HepG2 (cell line): ENCODE measurements around the gene PRKRIP1. TPM values are rescaled to one million over a fixed set of nuclear protein-coding genes. Genes with fewer than 3 reads are reported as not detected.

Source experiments
- ATAC-seq: fragments of 200-7000 bp; cut with Tn5 transposase; 3 replicates; pipeline ENCODE4 v1.9.1; 2020; ENCODE audit warnings: mild to moderate bottlenecking, moderate library complexity
- BruUV-seq: library from RNA; stranded (reverse); fragments of 400-500 nt; replicated peaks from 2 replicates; lab custom pipeline; 2021; lab: Mats Ljungman, UMichigan
- CTCF ChIA-PET: fragments of 300-600 bp; formaldehyde crosslinking; extraction: SDS; loops from one replicate; lab custom pipeline; 2021; ENCODE audit warnings: low total read pairs, inconsistent platforms, low intra/inter-chr PET ratio; lab: Yijun Ruan, JAX
- POLR2A ChIA-PET: fragments of 350-600 bp; sonication (Branson Sonifier 250); formaldehyde crosslinking; loops from one replicate; lab custom pipeline; 2020; ENCODE audit warnings: antibody characterized with exemption, inconsistent platforms; lab: Yijun Ruan, JAX
- DNase-seq: peaks from one replicate; pipeline ENCODE4 v3.0.0-alpha.2; 2015; ENCODE audit warnings: low spot score
- FAIRE-seq: peaks from 3 replicates; lab custom pipeline; 2011; peaks lifted over from hg19 to GRCh38; lab: Jason Lieb, UNC
- H2AFZ ChIP-seq: one replicate; pipeline ENCODE4 v1.6.1; 2011; ENCODE audit warnings: low read length, inconsistent platforms
- H3K27ac ChIP-seq: fragments of 300-600 bp; 3 replicates; pipeline ENCODE4 v1.8.0; 2011; ENCODE audit warnings: mixed run types, mild to moderate bottlenecking, mixed read lengths, low read length, inconsistent platforms; ENCODE audit not compliant: insufficient read depth; ENCODE audit errors: extremely low read length
- H3K27me3 ChIP-seq, 2 experiments: fragments of 200-600 bp in 1 of 2; 2 replicates in 1 of 2; 3 replicates in 1 of 2; pipeline versions ENCODE4 v1.6.0 to v1.8.0; 2011; ENCODE audit warnings: low read length in 2 of 2, mild to moderate bottlenecking in 2 of 2, moderate library complexity in 2 of 2, inconsistent platforms in 1 of 2; ENCODE audit not compliant: insufficient read depth in 2 of 2, control insufficient read depth in 1 of 2
- H3K36me3 ChIP-seq, 2 experiments: fragments of 200-600 bp in 1 of 2; replicated peaks in 1 of 2; 2 replicates in 1 of 2; 3 replicates in 1 of 2; pipeline versions ENCODE4 v1.5.1 to v1.8.0; 2011; ENCODE audit warnings: low read length in 2 of 2, inconsistent platforms in 1 of 2; ENCODE audit not compliant: insufficient read depth in 2 of 2, control insufficient read depth in 1 of 2
- H3K4me1 ChIP-seq: 2 replicates; pipeline ENCODE4 v1.5.1; 2012; ENCODE audit warnings: low read length, inconsistent platforms; ENCODE audit not compliant: insufficient read depth
- H3K4me2 ChIP-seq: 2 replicates; pipeline ENCODE4 v1.6.0; 2011; ENCODE audit warnings: low read depth, low read length, inconsistent platforms
- H3K4me3 ChIP-seq, 3 experiments: fragments of 200-600 bp in 1 of 3; sonication (generic), shearing (Covaris generic) in 1 of 3; replicated peaks in 1 of 3; 2 replicates each; pipeline ENCODE4 v1.5.1; 2011 to 2016; ENCODE audit warnings: low read length in 3 of 3, inconsistent platforms in 2 of 3, low read depth in 2 of 3, mild to moderate bottlenecking in 2 of 3, control low read depth in 1 of 3, mixed read lengths in 1 of 3; ENCODE audit not compliant: insufficient read depth in 1 of 3
- H3K79me2 ChIP-seq: one replicate; pipeline ENCODE4 v1.6.1; 2011; ENCODE audit warnings: low read length, inconsistent platforms; ENCODE audit not compliant: insufficient read depth
- H3K9ac ChIP-seq: 2 replicates; pipeline ENCODE4 v1.6.0; 2011; ENCODE audit warnings: mild to moderate bottlenecking, low read depth, low read length, inconsistent platforms; ENCODE audit not compliant: insufficient read depth
- H3K9me3 ChIP-seq: 2 replicates; pipeline ENCODE4 v1.5.1; 2012; ENCODE audit warnings: mild to moderate bottlenecking, low read length
- H4K20me1 ChIP-seq: 2 replicates; pipeline ENCODE4 v1.6.0; 2011; ENCODE audit warnings: inconsistent platforms, mild to moderate bottlenecking, low read length, moderate library complexity; ENCODE audit not compliant: insufficient read depth
- AGO2 ChIP-seq: fragments of 200-400 bp; formaldehyde crosslinking; optimal IDR thresholded peaks from 2 replicates; pipeline ENCODE3; 2017; ENCODE audit warnings: mild to moderate bottlenecking, low read depth, low read length, moderate library complexity
- DRAP1 ChIP-seq: IDR thresholded peaks from 2 replicates; pipeline ENCODE4 v1.6.1; 2016; ENCODE audit warnings: missing genetic modification reagents, missing compliant biosample characterization
- HNRNPLL ChIP-seq: fragments of 200-400 bp; formaldehyde crosslinking; IDR thresholded peaks from 2 replicates; pipeline ENCODE4 v1.6.1; 2017; ENCODE audit warnings: mild to moderate bottlenecking, low read depth, low read length; ENCODE audit not compliant: poor library complexity, severe bottlenecking
- MLLT10 ChIP-seq: sonication (generic); formaldehyde crosslinking; IDR thresholded peaks from 2 replicates; pipeline ENCODE4 v1.4.0; 2020; ENCODE audit warnings: missing genetic modification reagents
- POLR2G ChIP-seq: fragments of 200-400 bp; formaldehyde crosslinking; IDR thresholded peaks from 2 replicates; pipeline ENCODE4 v1.6.1; 2018; ENCODE audit warnings: mild to moderate bottlenecking, low read depth, low read length, moderate library complexity
- PPARG ChIP-seq: conservative IDR thresholded peaks from 2 replicates; pipeline ENCODE4 v1.6.1; 2016; ENCODE audit warnings: missing biosample characterization, missing genetic modification reagents
- PRDM10 ChIP-seq: sonication (generic); formaldehyde crosslinking; IDR thresholded peaks from 2 replicates; pipeline ENCODE4 v1.4.0; 2020; ENCODE audit warnings: low read depth, missing genetic modification reagents
- RBM22 ChIP-seq: fragments of 200-400 bp; formaldehyde crosslinking; optimal IDR thresholded peaks from 2 replicates; pipeline ENCODE3; 2017; ENCODE audit warnings: mild to moderate bottlenecking, low read length, moderate library complexity
- REL ChIP-seq: sonication (generic); formaldehyde crosslinking; conservative IDR thresholded peaks from 2 replicates; pipeline ENCODE4 v1.8.0; 2022; ENCODE audit warnings: mild to moderate bottlenecking, missing genetic modification reagents, moderate library complexity
- RELA ChIP-seq: sonication (generic); formaldehyde crosslinking; IDR thresholded peaks from 2 replicates; pipeline ENCODE4 v1.4.0; 2020; ENCODE audit warnings: missing genetic modification reagents
- RFX1 ChIP-seq: fragments of 450-650 bp; IDR thresholded peaks from 2 replicates; pipeline ENCODE4 v1.6.1; 2017
- RNF2 ChIP-seq: fragments of 450-650 bp; conservative IDR thresholded peaks from 2 replicates; pipeline ENCODE4 v1.6.1; 2016; ENCODE audit warnings: low read depth
- SAFB2 ChIP-seq: sonication (generic); formaldehyde crosslinking; IDR thresholded peaks from 2 replicates; pipeline ENCODE4 v1.5.1; 2020; ENCODE audit warnings: missing genetic modification reagents, low read depth, mild to moderate bottlenecking, borderline replicate concordance
- SNAI1 ChIP-seq: sonication (generic); formaldehyde crosslinking; IDR thresholded peaks from 2 replicates; pipeline ENCODE4 v1.5.0; 2020; ENCODE audit warnings: mild to moderate bottlenecking, missing genetic modification reagents, borderline replicate concordance
- SNAPC2 ChIP-seq: sonication (generic); formaldehyde crosslinking; IDR thresholded peaks from 2 replicates; pipeline ENCODE4 v1.8.1; 2022; ENCODE audit warnings: mild to moderate bottlenecking, missing genetic modification reagents
- ZMAT5 ChIP-seq: sonication (generic); formaldehyde crosslinking; IDR thresholded peaks from 2 replicates; pipeline ENCODE4 v1.5.0; 2020; ENCODE audit warnings: mild to moderate bottlenecking, low read depth, missing genetic modification reagents, borderline replicate concordance
- ZNF136 ChIP-seq: sonication (generic); formaldehyde crosslinking; IDR thresholded peaks from 2 replicates; pipeline ENCODE4 v1.8.1; 2022; ENCODE audit warnings: low read depth, mild to moderate bottlenecking, moderate library complexity, missing genetic modification reagents
- ZNF143 ChIP-seq: sonication (generic); formaldehyde crosslinking; IDR thresholded peaks from 2 replicates; pipeline ENCODE4 v1.4.0; 2020; ENCODE audit warnings: missing genetic modification reagents
- ZNF451 ChIP-seq: sonication (generic); formaldehyde crosslinking; IDR thresholded peaks from 2 replicates; pipeline ENCODE4 v1.5.0; 2020; ENCODE audit warnings: mild to moderate bottlenecking, missing genetic modification reagents
- WGBS: methylation state at CpG from one replicate; pipeline ENCODE4 v1.1.6; 2017; ENCODE audit warnings: low lambda C conversion rate; 5-methylcytosine and 5-hydroxymethylcytosine counted together
- in situ Hi-C: cut with HindIII; loops from 2 replicates; pipeline ENCODE4 v1.10.0; 2017; ENCODE audit warnings: low pct_unique_long_range_greater_than_20kb; ENCODE audit not compliant: extremely low pct_ligation_motif_present
- intact Hi-C: fragments of 100-400 bp; cut with micrococcal nuclease; formaldehyde crosslinking; loops from one replicate; pipeline ENCODE4 v1.10.0; 2022; ENCODE audit not compliant: unreplicated experiment
- polyA plus RNA-seq, 8 experiments: library from polyadenylated mRNA; depleted of rRNA in 3 of 8; stranded (reverse) in 7 of 8; unstranded in 1 of 8; fragments of >200 nt; fragmentation: Illumina TruSeq in 4 of 8; extraction: Trizol in 4 of 8; gene quantifications; 2 replicates each; pipeline versions ENCODE4 v1.2.1 to v1.2.3, GENCODE V29; 2011 to 2016; ENCODE audit warnings: low read depth in 4 of 8, missing spikeins in 1 of 8, mixed read lengths in 1 of 8; ENCODE audit not compliant: insufficient read depth in 1 of 8
- total RNA-seq, 5 experiments: library from RNA; depleted of rRNA; stranded (reverse); fragments of >200 nt; fragmentation: Illumina TruSeq; extraction: Trizol; gene quantifications; 2 replicates each; pipeline ENCODE4 v1.2.3, GENCODE V29; 2016; ENCODE audit warnings: low read depth in 1 of 5
- TF ChIP-seq, protein P1 (sequence below): sonication (generic); formaldehyde crosslinking; IDR thresholded peaks from 2 replicates; pipeline ENCODE4 v1.5.0; 2020; ENCODE audit warnings: missing genetic modification reagents

PRKRIP1 gene
- total and polyA plus RNA-seq, 2 of the 13 experiments (the other 11 are each of a cell fraction or from before 2014, with no cell fraction given) = 13.2 to 16.8 TPM

DNA sequence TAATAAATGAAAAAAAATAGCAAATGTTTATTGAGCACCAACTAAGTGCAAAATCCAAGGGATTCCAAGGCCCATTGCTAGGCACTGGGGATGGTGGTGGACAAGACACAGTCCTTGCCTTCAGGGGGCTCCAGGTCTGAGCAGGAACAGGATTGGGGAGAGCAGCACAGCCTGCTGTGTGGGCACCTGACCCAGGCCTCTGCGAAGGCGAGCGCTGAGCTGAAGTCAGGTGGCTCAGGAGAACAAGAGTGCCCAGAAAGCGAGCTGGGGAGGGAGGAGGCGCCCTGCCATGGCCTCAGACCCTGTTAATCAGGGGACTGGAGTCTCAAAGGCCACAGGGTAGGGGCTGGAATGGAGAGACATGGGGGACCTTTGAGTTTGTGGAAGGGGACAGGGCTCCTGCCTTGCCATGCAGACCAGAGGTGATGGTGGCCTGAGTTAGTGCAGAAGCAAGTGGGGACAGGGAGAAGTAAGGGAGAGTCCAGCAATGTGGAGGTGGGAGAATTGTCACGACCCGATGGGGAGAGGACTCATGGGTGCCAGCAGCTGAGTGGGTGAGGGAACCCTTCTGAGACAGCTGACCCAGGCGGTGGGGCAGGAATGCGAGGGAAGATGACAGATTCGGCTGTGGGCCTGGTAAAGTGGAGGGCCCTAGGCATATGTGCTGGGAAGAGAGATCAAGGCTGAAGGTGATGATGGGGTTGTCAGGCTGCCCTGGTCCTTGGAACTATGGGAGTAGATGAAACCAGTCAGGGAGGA, 33.2 kb downstream of the PRKRIP1 start:
- DNase-seq = no peak
- CTCF ChIA-PET = no interaction called here
- Histone ChIP-seq H3K36me3 (peaks cover 12 to 30% of the 10 kb centered on the region in 2 experiments; a peak in 4 of 5 replicates), H3K9me3 (no peaks in the 10 kb centered on the region), H3K4me1 (peaks cover 26% of the 10 kb centered on the region), H3K79me2 (no peaks in the 10 kb centered on the region), H4K20me1 (no peaks in the 10 kb centered on the region), H3K27me3 (no peaks in the 10 kb centered on the region), H3K27ac (no peak overlapping the region), H3K4me2 (no peak overlapping the region), H2AFZ (no peak overlapping the region), H3K4me3 (no peak overlapping the region), H3K9ac (no peak overlapping the region)
- 91% methylated on average over 10 of the region's 10 CpGs for WGBS
- in situ Hi-C loops (no loop called here), intact Hi-C loops (no loop called here)
- POLR2A ChIA-PET = no interaction called here
- no peak for ATAC-seq
- BruUV-seq = no TSS peak
- no peak for FAIRE-seq
- TF ChIP-seq RBM22 (peak; percentile 77), SNAPC2 (CRISPR knock-in tag) (no peak), REL (no peak), ZNF143 (CRISPR knock-in tag) (no peak), ZNF451 (CRISPR knock-in tag) (no peak), PRDM10 (CRISPR knock-in tag) (no peak), RELA (no peak), DRAP1 (CRISPR knock-in tag) (no peak), SNAI1 (CRISPR knock-in tag) (no peak), AGO2 (peak; percentile 49), RNF2 (no peak), HNRNPLL (no peak), POLR2G (peak; percentile 47; the same call in 1 of the 2 replicates), MLLT10 (CRISPR knock-in tag) (no peak), ZNF136 (CRISPR knock-in tag) (no peak), RFX1 (no peak), SAFB2 (no peak), ZMAT5 (CRISPR knock-in tag) (no peak), PPARG (CRISPR knock-in tag) (no peak)
- TF ChIP-seq, protein P1, sequence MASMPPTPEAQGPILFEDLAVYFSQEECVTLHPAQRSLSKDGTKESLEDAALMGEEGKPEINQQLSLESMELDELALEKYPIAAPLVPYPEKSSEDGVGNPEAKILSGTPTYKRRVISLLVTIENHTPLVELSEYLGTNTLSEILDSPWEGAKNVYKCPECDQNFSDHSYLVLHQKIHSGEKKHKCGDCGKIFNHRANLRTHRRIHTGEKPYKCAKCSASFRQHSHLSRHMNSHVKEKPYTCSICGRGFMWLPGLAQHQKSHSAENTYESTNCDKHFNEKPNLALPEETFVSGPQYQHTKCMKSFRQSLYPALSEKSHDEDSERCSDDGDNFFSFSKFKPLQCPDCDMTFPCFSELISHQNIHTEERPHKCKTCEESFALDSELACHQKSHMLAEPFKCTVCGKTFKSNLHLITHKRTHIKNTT (CRISPR knock-in tag) = no peak
